H1 (cell line): ENCODE data around the gene DAPL1. TPM values are rescaled to one million over a fixed set of nuclear protein-coding genes. Genes with fewer than 3 reads are reported as not detected.

ENCODE experiments used
- CHD2 ChIP-seq: IDR thresholded peaks from 2 replicates; pipeline ENCODE4 v1.6.1; 2012; ENCODE audit warnings: low read length, improper control_type of control experiment
- EZH2 ChIP-seq: fragments of 200-600 bp; sonication (generic); IDR thresholded peaks from 2 replicates; pipeline ENCODE4 v1.7.1; 2012; ENCODE audit warnings: low read depth, mild to moderate bottlenecking, moderate library complexity, low read length, inconsistent platforms; ENCODE audit not compliant: severe bottlenecking
- JUND ChIP-seq: IDR thresholded peaks from 2 replicates; pipeline ENCODE4 v1.6.1; 2011; ENCODE audit warnings: mild to moderate bottlenecking, improper control_type of control experiment, low read length
- POLR2AphosphoS5 ChIP-seq: IDR thresholded peaks from 2 replicates; pipeline ENCODE4 v1.6.1; 2011; ENCODE audit warnings: low read depth, low read length
- POU5F1 ChIP-seq: IDR thresholded peaks from 2 replicates; pipeline ENCODE4 v1.6.1; 2011; ENCODE audit warnings: low read depth, mild to moderate bottlenecking, low read length, moderate library complexity
- RBBP5 ChIP-seq: IDR thresholded peaks from 2 replicates; pipeline ENCODE4 v1.7.1; 2012; ENCODE audit warnings: low read depth, mild to moderate bottlenecking, inconsistent platforms, low read length, moderate library complexity, borderline replicate concordance
- SP4 ChIP-seq: IDR thresholded peaks from 2 replicates; pipeline ENCODE4 v1.6.1; 2012; ENCODE audit warnings: low read length, inconsistent platforms
- SUZ12 ChIP-seq: fragments of 200-600 bp; sonication (generic); IDR thresholded peaks from 2 replicates; pipeline ENCODE4 v1.6.1; 2012; ENCODE audit warnings: mild to moderate bottlenecking, inconsistent platforms, low read length, moderate library complexity, mixed read lengths
- TAF1 ChIP-seq: IDR thresholded peaks from 2 replicates; pipeline ENCODE4 v1.6.1; 2011; ENCODE audit warnings: mild to moderate bottlenecking, low read depth, low read length
- ZNF274 ChIP-seq: IDR thresholded peaks from 2 replicates; pipeline ENCODE4 v1.7.0; 2012; ENCODE audit warnings: low read length, borderline replicate concordance; ENCODE audit errors: extremely low read depth
- polyA plus RNA-seq, 7 experiments: library from polyadenylated mRNA; depleted of rRNA in 3 of 7; stranded (reverse) in 5 of 7; unstranded in 2 of 7; fragments of >200 nt in 5 of 7; fragments of 200-250 nt in 2 of 7; gene quantifications; 1 replicate in 5 of 7; 2 replicates in 1 of 7; 4 replicates in 1 of 7; pipeline versions ENCODE4 v1.2.1 to v1.2.3, GENCODE V29; 2011 to 2013; ENCODE audit warnings: missing spikeins in 2 of 7, mixed read lengths in 2 of 7
- total RNA-seq: library from RNA; stranded (reverse); fragmentation: NEBNext Ultra II Directional; extraction: Animal tissue kit (Norgen Biotek cat#: 25700); gene quantifications from 2 replicates; pipeline ENCODE4 v1.2.1, GENCODE V29; 2021
- TF ChIP-seq, protein P1 (sequence below): fragments of 300-600 bp; sonication (generic); IDR thresholded peaks from 2 replicates; pipeline ENCODE4 v1.7.1; 2012; ENCODE audit warnings: low read length, moderate library complexity, mild to moderate bottlenecking, inconsistent platforms; ENCODE audit not compliant: insufficient replicate concordance

The DAPL1 gene
- total and polyA plus RNA-seq, 2 of the 8 experiments (the other 6 are each of a cell fraction or from before 2014, with no cell fraction given), result not detected

DNA sequence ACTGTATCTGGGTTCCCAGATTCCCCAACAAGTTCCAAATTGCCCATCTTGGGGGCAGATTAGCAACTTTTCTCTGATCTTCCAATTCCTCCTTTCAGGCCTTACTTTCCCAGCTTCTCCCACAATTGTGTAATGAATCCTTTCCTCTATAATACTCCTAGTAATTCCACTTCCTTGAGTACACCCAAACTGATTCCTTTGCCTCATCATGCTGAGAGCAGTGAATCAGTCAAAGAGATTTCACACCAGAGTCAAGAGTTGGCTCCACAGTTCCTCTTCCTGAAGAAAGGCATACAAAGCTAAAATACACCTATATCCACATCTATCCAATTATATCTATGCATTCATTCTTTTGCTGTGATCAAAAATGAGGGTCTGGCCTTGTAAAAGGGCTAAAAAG is 28.6 kb upstream of the DAPL1 start (continued):
- TF ChIP-seq, protein P1, sequence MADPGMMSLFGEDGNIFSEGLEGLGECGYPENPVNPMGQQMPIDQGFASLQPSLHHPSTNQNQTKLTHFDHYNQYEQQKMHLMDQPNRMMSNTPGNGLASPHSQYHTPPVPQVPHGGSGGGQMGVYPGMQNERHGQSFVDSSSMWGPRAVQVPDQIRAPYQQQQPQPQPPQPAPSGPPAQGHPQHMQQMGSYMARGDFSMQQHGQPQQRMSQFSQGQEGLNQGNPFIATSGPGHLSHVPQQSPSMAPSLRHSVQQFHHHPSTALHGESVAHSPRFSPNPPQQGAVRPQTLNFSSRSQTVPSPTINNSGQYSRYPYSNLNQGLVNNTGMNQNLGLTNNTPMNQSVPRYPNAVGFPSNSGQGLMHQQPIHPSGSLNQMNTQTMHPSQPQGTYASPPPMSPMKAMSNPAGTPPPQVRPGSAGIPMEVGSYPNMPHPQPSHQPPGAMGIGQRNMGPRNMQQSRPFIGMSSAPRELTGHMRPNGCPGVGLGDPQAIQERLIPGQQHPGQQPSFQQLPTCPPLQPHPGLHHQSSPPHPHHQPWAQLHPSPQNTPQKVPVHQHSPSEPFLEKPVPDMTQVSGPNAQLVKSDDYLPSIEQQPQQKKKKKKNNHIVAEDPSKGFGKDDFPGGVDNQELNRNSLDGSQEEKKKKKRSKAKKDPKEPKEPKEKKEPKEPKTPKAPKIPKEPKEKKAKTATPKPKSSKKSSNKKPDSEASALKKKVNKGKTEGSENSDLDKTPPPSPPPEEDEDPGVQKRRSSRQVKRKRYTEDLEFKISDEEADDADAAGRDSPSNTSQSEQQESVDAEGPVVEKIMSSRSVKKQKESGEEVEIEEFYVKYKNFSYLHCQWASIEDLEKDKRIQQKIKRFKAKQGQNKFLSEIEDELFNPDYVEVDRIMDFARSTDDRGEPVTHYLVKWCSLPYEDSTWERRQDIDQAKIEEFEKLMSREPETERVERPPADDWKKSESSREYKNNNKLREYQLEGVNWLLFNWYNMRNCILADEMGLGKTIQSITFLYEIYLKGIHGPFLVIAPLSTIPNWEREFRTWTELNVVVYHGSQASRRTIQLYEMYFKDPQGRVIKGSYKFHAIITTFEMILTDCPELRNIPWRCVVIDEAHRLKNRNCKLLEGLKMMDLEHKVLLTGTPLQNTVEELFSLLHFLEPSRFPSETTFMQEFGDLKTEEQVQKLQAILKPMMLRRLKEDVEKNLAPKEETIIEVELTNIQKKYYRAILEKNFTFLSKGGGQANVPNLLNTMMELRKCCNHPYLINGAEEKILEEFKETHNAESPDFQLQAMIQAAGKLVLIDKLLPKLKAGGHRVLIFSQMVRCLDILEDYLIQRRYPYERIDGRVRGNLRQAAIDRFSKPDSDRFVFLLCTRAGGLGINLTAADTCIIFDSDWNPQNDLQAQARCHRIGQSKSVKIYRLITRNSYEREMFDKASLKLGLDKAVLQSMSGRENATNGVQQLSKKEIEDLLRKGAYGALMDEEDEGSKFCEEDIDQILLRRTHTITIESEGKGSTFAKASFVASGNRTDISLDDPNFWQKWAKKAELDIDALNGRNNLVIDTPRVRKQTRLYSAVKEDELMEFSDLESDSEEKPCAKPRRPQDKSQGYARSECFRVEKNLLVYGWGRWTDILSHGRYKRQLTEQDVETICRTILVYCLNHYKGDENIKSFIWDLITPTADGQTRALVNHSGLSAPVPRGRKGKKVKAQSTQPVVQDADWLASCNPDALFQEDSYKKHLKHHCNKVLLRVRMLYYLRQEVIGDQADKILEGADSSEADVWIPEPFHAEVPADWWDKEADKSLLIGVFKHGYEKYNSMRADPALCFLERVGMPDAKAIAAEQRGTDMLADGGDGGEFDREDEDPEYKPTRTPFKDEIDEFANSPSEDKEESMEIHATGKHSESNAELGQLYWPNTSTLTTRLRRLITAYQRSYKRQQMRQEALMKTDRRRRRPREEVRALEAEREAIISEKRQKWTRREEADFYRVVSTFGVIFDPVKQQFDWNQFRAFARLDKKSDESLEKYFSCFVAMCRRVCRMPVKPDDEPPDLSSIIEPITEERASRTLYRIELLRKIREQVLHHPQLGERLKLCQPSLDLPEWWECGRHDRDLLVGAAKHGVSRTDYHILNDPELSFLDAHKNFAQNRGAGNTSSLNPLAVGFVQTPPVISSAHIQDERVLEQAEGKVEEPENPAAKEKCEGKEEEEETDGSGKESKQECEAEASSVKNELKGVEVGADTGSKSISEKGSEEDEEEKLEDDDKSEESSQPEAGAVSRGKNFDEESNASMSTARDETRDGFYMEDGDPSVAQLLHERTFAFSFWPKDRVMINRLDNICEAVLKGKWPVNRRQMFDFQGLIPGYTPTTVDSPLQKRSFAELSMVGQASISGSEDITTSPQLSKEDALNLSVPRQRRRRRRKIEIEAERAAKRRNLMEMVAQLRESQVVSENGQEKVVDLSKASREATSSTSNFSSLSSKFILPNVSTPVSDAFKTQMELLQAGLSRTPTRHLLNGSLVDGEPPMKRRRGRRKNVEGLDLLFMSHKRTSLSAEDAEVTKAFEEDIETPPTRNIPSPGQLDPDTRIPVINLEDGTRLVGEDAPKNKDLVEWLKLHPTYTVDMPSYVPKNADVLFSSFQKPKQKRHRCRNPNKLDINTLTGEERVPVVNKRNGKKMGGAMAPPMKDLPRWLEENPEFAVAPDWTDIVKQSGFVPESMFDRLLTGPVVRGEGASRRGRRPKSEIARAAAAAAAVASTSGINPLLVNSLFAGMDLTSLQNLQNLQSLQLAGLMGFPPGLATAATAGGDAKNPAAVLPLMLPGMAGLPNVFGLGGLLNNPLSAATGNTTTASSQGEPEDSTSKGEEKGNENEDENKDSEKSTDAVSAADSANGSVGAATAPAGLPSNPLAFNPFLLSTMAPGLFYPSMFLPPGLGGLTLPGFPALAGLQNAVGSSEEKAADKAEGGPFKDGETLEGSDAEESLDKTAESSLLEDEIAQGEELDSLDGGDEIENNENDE, result no peak
- TF ChIP-seq RBBP5, result no peak
- TF ChIP-seq ZNF274, result no peak
- TF ChIP-seq POLR2AphosphoS5, result no peak
- TF ChIP-seq CHD2, result no peak
- no peak for TF ChIP-seq POU5F1
- TF ChIP-seq EZH2, result no peak
- no peak for TF ChIP-seq SUZ12
- no peak for TF ChIP-seq SP4
- TF ChIP-seq JUND, result no peak
- TF ChIP-seq TAF1, result no peak
